H1 (cell line): ENCODE data around the gene DBNL. TPM values are rescaled to one million over a fixed set of nuclear protein-coding genes. Genes with fewer than 3 reads are reported as not detected.

Experiments
- BRCA1 ChIP-seq: IDR thresholded peaks from 2 replicates; pipeline ENCODE4 v1.6.1; 2012; ENCODE audit warnings: low read depth, low read length, improper control_type of control experiment
- EGR1 ChIP-seq: IDR thresholded peaks from 2 replicates; pipeline ENCODE4 v1.6.1; 2011; ENCODE audit warnings: low read depth, low read length, borderline replicate concordance
- EZH2 ChIP-seq: fragments of 200-600 bp; sonication (generic); IDR thresholded peaks from 2 replicates; pipeline ENCODE4 v1.7.1; 2012; ENCODE audit warnings: low read depth, mild to moderate bottlenecking, moderate library complexity, low read length, inconsistent platforms; ENCODE audit not compliant: severe bottlenecking
- JUN ChIP-seq: IDR thresholded peaks from 2 replicates; pipeline ENCODE4 v1.6.1; 2011; ENCODE audit warnings: low read depth, mild to moderate bottlenecking, improper control_type of control experiment, low read length
- NANOG ChIP-seq: IDR thresholded peaks from 2 replicates; pipeline ENCODE4 v1.6.1; 2011; ENCODE audit warnings: low read length, low read depth, mild to moderate bottlenecking, inconsistent platforms; ENCODE audit not compliant: insufficient read depth, poor library complexity, severe bottlenecking
- POU5F1 ChIP-seq: IDR thresholded peaks from 2 replicates; pipeline ENCODE4 v1.6.1; 2011; ENCODE audit warnings: low read depth, mild to moderate bottlenecking, low read length, moderate library complexity
- polyA plus RNA-seq, 7 experiments: library from polyadenylated mRNA; depleted of rRNA in 3 of 7; stranded (reverse) in 5 of 7; unstranded in 2 of 7; fragments of >200 nt in 5 of 7; fragments of 200-250 nt in 2 of 7; gene quantifications; 1 replicate in 5 of 7; 2 replicates in 1 of 7; 4 replicates in 1 of 7; pipeline versions ENCODE4 v1.2.1 to v1.2.3, GENCODE V29; 2011 to 2013; ENCODE audit warnings: missing spikeins in 2 of 7, mixed read lengths in 2 of 7
- total RNA-seq: library from RNA; stranded (reverse); fragmentation: NEBNext Ultra II Directional; extraction: Animal tissue kit (Norgen Biotek cat#: 25700); gene quantifications from 2 replicates; pipeline ENCODE4 v1.2.1, GENCODE V29; 2021

DBNL gene
- total and polyA plus RNA-seq, 2 of the 8 experiments (the other 6 are each of a cell fraction or from before 2014, with no cell fraction given) = 30.9 to 56.6 TPM

- TF ChIP-seq JUN = no peak
- TF ChIP-seq NANOG = no peak
- no peak for TF ChIP-seq EZH2
- no peak for TF ChIP-seq BRCA1
- no peak for TF ChIP-seq EGR1
- TF ChIP-seq POU5F1 = no peak
- TF ChIP-seq, all 59 proteins: peak for 0
Observed at GRCh38 chr7:44074349-44074695, 29.8 kb downstream of the DBNL start (continued).
